ENCODE data around the gene GEMIN2.
"Not testable (repeated sequence)": the region's sequence is repeated elsewhere in the genome, so short reads cannot be mapped to it uniquely, and the experiment has no call there.

The GEMIN2 gene

GRCh38 chr14:39113685-39114072 lies 444 bp upstream of the GEMIN2 start:
- DNase-seq = no peak

GRCh38 chr14:39122330-39123138 lies 8.4 kb downstream of the GEMIN2 start:
- DNase-seq = no peak

- not testable (repeated sequence) for DNase-seq
Measured at GRCh38 chr14:39137835-39138234, 23.7 kb downstream of the GEMIN2 start.

- no peak for DNase-seq
Measured at GRCh38 chr14:39138440-39138839, 24.3 kb downstream of the GEMIN2 start.

GRCh38 chr14:39140170-39140569 lies 26.0 kb downstream of the GEMIN2 start:
- DNase-seq = no peak

GRCh38 chr14:39141623-39142022 lies 27.5 kb downstream of the GEMIN2 start:
- not testable (repeated sequence) for DNase-seq

GRCh38 chr14:39143226-39143625 lies 29.1 kb downstream of the GEMIN2 start:
- not testable (repeated sequence) for DNase-seq

- DNase-seq = no peak
Measured at GRCh38 chr14:39145266-39145966, 31.3 kb downstream of the GEMIN2 start.

GRCh38 chr14:39154594-39155189 lies 40.6 kb downstream of the GEMIN2 start:
- no peak for DNase-seq

GRCh38 chr14:39157491-39157890 lies 43.4 kb downstream of the GEMIN2 start:
- no peak for DNase-seq

GRCh38 chr14:39158222-39158858 lies 44.2 kb downstream of the GEMIN2 start:
- DNase-seq = no peak

- DNase-seq = no peak
Measured at GRCh38 chr14:39160494-39160893, 46.4 kb downstream of the GEMIN2 start.

- DNase-seq = not testable (repeated sequence)
Measured at GRCh38 chr14:39167797-39168320, 53.7 kb downstream of the GEMIN2 start.

GRCh38 chr14:39168591-39168990 lies 54.5 kb downstream of the GEMIN2 start:
- DNase-seq = no peak

GRCh38 chr14:39169541-39169900 lies 55.4 kb downstream of the GEMIN2 start:
- DNase-seq = no peak

GRCh38 chr14:39173198-39173597 lies 59.1 kb downstream of the GEMIN2 start:
- no peak for DNase-seq

- peak; percentile 99 for DNase-seq
Measured at GRCh38 chr14:39174560-39175444, 60.7 kb downstream of the GEMIN2 start, which contains the start of gene PNN. TSS of gene PNN (plus strand) at chr14:39175254. CDS start at chr14:39175280, 26 bp downstream.

- no peak for DNase-seq
Measured at GRCh38 chr14:39175445-39176262, 61.5 kb downstream of the GEMIN2 start.

GRCh38 chr14:39176263-39177167 lies 62.4 kb downstream of the GEMIN2 start:
- no peak for DNase-seq

- no peak for DNase-seq
Measured at GRCh38 chr14:39177168-39177545, 63.0 kb downstream of the GEMIN2 start.

Data from NCI-H226 (cell line).